IgD-negative memory B cell (primary cell): ENCODE data around the gene SCAMP3. TPM values are rescaled to one million over a fixed set of nuclear protein-coding genes. Genes with fewer than 3 reads are reported as not detected.

Source experiments
- H3K27ac Mint-ChIP-seq, 3 donors: one replicate each; pipeline ENCODE4 v1.8.0; 2020 to 2022; ENCODE audit warnings: mild to moderate bottlenecking in 3 of 3, mixed read lengths in 3 of 3, moderate library complexity in 1 of 3
- H3K27me3 Mint-ChIP-seq: one replicate; pipeline ENCODE4 v1.8.0; 2021; ENCODE audit warnings: mixed read lengths
- H3K36me3 Mint-ChIP-seq: one replicate; pipeline ENCODE4 v1.8.0; 2020; ENCODE audit warnings: mild to moderate bottlenecking, mixed read lengths
- H3K4me1 Mint-ChIP-seq, 3 donors: one replicate each; pipeline ENCODE4 v1.8.0; 2020 to 2022; ENCODE audit warnings: mixed read lengths in 3 of 3, mild to moderate bottlenecking in 1 of 3
- H3K4me3 Mint-ChIP-seq, 4 donors: one replicate each; pipeline ENCODE4 v1.8.0; 2020 to 2022; ENCODE audit warnings: mild to moderate bottlenecking in 4 of 4, mixed read lengths in 4 of 4, moderate library complexity in 3 of 4
- H3K9me3 Mint-ChIP-seq, 3 donors: one replicate each; pipeline ENCODE4 v1.8.0; 2020 to 2021; ENCODE audit warnings: mixed read lengths in 3 of 3, mild to moderate bottlenecking in 1 of 3
- polyA plus RNA-seq: library from polyadenylated mRNA; unstranded; fragments of 300-500 nt; fragmentation: Illumina TruSeq; gene quantifications from one replicate; pipeline ENCODE4 v1.2.3, GENCODE V29; 2021

Gene SCAMP3
- polyA plus RNA-seq, 1 donor from 2014 or later, result 144 TPM

- H3K4me3 Mint-ChIP-seq, result peak within 1 kb of the TSS; percentile 77 to 90 (median 84)
- peak within 1 kb of the TSS; percentile 23 to 57 (median 43) for H3K27ac Mint-ChIP-seq
- H3K36me3 Mint-ChIP-seq, result no peaks in the 10 kb centered on the region
- no peaks in the 10 kb centered on the region for H3K27me3 Mint-ChIP-seq
- peaks cover 25 to 34% (median 26%) of the 10 kb centered on the region in 3 donors for H3K4me1 Mint-ChIP-seq
- no peaks in the 10 kb centered on the region for H3K9me3 Mint-ChIP-seq
These were observed 15.1 kb upstream of the SCAMP3 start, which contains the start of gene HCN3 for GRCh38 chr1:155277070-155277901. Gene HCN3 (plus strand): TSS chr1:155277463. CDS start chr1:155277591, 128 bp downstream.

- Mint-ChIP-seq H3K27ac (peak within 1 kb of the TSS; percentile 79 to 96 (median 93)), H3K4me3 (peak within 1 kb of the TSS; percentile 85 to 100 (median 95)), H3K36me3 (no peaks in the 10 kb centered on the region), H3K9me3 (no peaks in the 10 kb centered on the region), H3K27me3 (no peaks in the 10 kb centered on the region), H3K4me1 (peaks cover 31 to 37% (median 33%) of the 10 kb centered on the region in 3 donors)
These were observed 11.4 kb upstream of the SCAMP3 start, which contains the start of gene CLK2 for GRCh38 chr1:155273343-155274245. Gene CLK2 (minus strand): TSS chr1:155273504. CDS start chr1:155270977, 2,527 bp downstream.

- peaks cover 28 to 32% (median 30%) of the 10 kb centered on the region in 3 donors for H3K4me1 Mint-ChIP-seq
These were observed 10.5 kb upstream of the SCAMP3 start for GRCh38 chr1:155272466-155273342.

GRCh38 chr1:155269381-155269780 lies 7.2 kb upstream of the SCAMP3 start:
- Mint-ChIP-seq H3K9me3 (no peaks in the 10 kb centered on the region), H3K4me3 (peak overlapping the region in 2 of 4 donors; percentile 48 to 70), H3K27ac (no peak overlapping the region), H3K4me1 (peaks cover 14 to 22% (median 21%) of the 10 kb centered on the region in 3 donors), H3K27me3 (no peaks in the 10 kb centered on the region), H3K36me3 (peaks cover 4% of the 10 kb centered on the region)

More at GRCh38 chr1:155272466-155273342, 10.5 kb upstream of the SCAMP3 start:
- Mint-ChIP-seq H3K27me3 (no peaks in the 10 kb centered on the region), H3K9me3 (no peaks in the 10 kb centered on the region), H3K36me3 (no peaks in the 10 kb centered on the region), H3K4me3 (peak overlapping the region; percentile 85 to 100 (median 95)), H3K27ac (peak overlapping the region; percentile 79 to 96 (median 93))

- Mint-ChIP-seq H3K36me3 (peaks cover 4% of the 10 kb centered on the region), H3K4me3 (no peak overlapping the region), H3K27ac (no peak overlapping the region), H3K27me3 (no peaks in the 10 kb centered on the region), H3K9me3 (no peaks in the 10 kb centered on the region), H3K4me1 (peaks cover 11 to 19% (median 19%) of the 10 kb centered on the region in 3 donors)
These were observed 6.5 kb upstream of the SCAMP3 start for GRCh38 chr1:155268630-155269029.

GRCh38 chr1:155267373-155267772 lies 5.2 kb upstream of the SCAMP3 start:
- Mint-ChIP-seq H3K4me1 (peaks cover 7 to 17% (median 10%) of the 10 kb centered on the region in 3 donors), H3K36me3 (peaks cover 8% of the 10 kb centered on the region), H3K27me3 (no peaks in the 10 kb centered on the region), H3K9me3 (no peaks in the 10 kb centered on the region), H3K27ac (no peak overlapping the region), H3K4me3 (no peak overlapping the region)

- Mint-ChIP-seq H3K4me1 (peaks cover 8 to 17% (median 10%) of the 10 kb centered on the region in 3 donors), H3K36me3 (peaks cover 8% of the 10 kb centered on the region), H3K27ac (peak overlapping the region in 1 of 3 donors; percentile 33), H3K27me3 (no peaks in the 10 kb centered on the region), H3K4me3 (peak overlapping the region in 1 of 4 donors; percentile 42), H3K9me3 (no peaks in the 10 kb centered on the region)
These were observed 4.4 kb upstream of the SCAMP3 start for GRCh38 chr1:155266553-155266952.

- peak overlapping the region in 2 of 3 donors; percentile 73 to 97 for H3K27ac Mint-ChIP-seq
- peak overlapping the region in 3 of 4 donors; percentile 90 to 99 (median 97) for H3K4me3 Mint-ChIP-seq
- no peaks in the 10 kb centered on the region for H3K9me3 Mint-ChIP-seq
- no peaks in the 10 kb centered on the region for H3K27me3 Mint-ChIP-seq
- H3K36me3 Mint-ChIP-seq, result peaks cover 8% of the 10 kb centered on the region
- H3K4me1 Mint-ChIP-seq, result peaks cover 11 to 15% (median 15%) of the 10 kb centered on the region in 3 donors
These were observed 907 bp upstream of the SCAMP3 start for GRCh38 chr1:155263067-155263466.

GRCh38 chr1:155261493-155261851 lies 688 bp downstream of the SCAMP3 start:
- Mint-ChIP-seq H3K4me3 (peak overlapping the region; percentile 90 to 100 (median 98)), H3K27me3 (no peaks in the 10 kb centered on the region), H3K36me3 (peaks cover 9% of the 10 kb centered on the region), H3K9me3 (no peaks in the 10 kb centered on the region), H3K4me1 (peaks cover 15 to 23% (median 15%) of the 10 kb centered on the region in 3 donors), H3K27ac (peak overlapping the region; percentile 73 to 97 (median 82))

- Mint-ChIP-seq H3K27ac (no peak overlapping the region), H3K9me3 (no peaks in the 10 kb centered on the region), H3K36me3 (peaks cover 9% of the 10 kb centered on the region), H3K4me1 (peaks cover 15 to 21% (median 18%) of the 10 kb centered on the region in 3 donors), H3K27me3 (no peaks in the 10 kb centered on the region), H3K4me3 (peak overlapping the region in 3 of 4 donors; percentile 90 to 100 (median 97))
These were observed 1.9 kb downstream of the SCAMP3 start for GRCh38 chr1:155260276-155260675.

GRCh38 chr1:155256058-155256852 lies 5.9 kb downstream of the SCAMP3 start:
- Mint-ChIP-seq H3K9me3 (no peaks in the 10 kb centered on the region), H3K36me3 (peaks cover 3% of the 10 kb centered on the region), H3K4me3 (peak overlapping the region; percentile 81 to 90 (median 86)), H3K27me3 (no peaks in the 10 kb centered on the region), H3K27ac (peak overlapping the region in 1 of 3 donors; percentile 37), H3K4me1 (peaks cover 7 to 24% (median 17%) of the 10 kb centered on the region in 3 donors)

GRCh38 chr1:155255243-155256007 lies 6.7 kb downstream of the SCAMP3 start, which contains the start of gene ENTREP3:
Gene ENTREP3 (minus strand): TSS chr1:155255483. CDS start chr1:155254877, 606 bp downstream.
- peaks cover 3% of the 10 kb centered on the region for H3K36me3 Mint-ChIP-seq
- H3K9me3 Mint-ChIP-seq, result no peaks in the 10 kb centered on the region
- peak within 1 kb of the TSS in 2 of 3 donors; percentile 37 to 69 for H3K27ac Mint-ChIP-seq
- H3K4me3 Mint-ChIP-seq, result peak within 1 kb of the TSS; percentile 81 to 95 (median 88)
- peaks cover 9 to 24% (median 20%) of the 10 kb centered on the region in 3 donors for H3K4me1 Mint-ChIP-seq
- H3K27me3 Mint-ChIP-seq, result no peaks in the 10 kb centered on the region
